SU-DHL-6 (cell line): ENCODE data around the gene KLHL30.

ENCODE experiments used
- EZH2phosphoT487 ChIP-seq: fragments of 200-600 bp; sonication (generic), shearing (Covaris generic); conservative IDR thresholded peaks from 2 replicates; pipeline ENCODE4 v1.6.1; 2018; ENCODE audit warnings: mild to moderate bottlenecking, antibody characterized with exemption, low read length, moderate library complexity, mixed read lengths
- TF ChIP-seq, protein P1 (sequence below): fragments of 200-600 bp; sonication (generic); IDR thresholded peaks from one replicate; pipeline ENCODE4 v1.5.1; 2017; ENCODE audit warnings: antibody characterized with exemption, mild to moderate bottlenecking, low read length, moderate library complexity; ENCODE audit not compliant: insufficient read depth, poor library complexity, severe bottlenecking

- TF ChIP-seq, protein P1, sequence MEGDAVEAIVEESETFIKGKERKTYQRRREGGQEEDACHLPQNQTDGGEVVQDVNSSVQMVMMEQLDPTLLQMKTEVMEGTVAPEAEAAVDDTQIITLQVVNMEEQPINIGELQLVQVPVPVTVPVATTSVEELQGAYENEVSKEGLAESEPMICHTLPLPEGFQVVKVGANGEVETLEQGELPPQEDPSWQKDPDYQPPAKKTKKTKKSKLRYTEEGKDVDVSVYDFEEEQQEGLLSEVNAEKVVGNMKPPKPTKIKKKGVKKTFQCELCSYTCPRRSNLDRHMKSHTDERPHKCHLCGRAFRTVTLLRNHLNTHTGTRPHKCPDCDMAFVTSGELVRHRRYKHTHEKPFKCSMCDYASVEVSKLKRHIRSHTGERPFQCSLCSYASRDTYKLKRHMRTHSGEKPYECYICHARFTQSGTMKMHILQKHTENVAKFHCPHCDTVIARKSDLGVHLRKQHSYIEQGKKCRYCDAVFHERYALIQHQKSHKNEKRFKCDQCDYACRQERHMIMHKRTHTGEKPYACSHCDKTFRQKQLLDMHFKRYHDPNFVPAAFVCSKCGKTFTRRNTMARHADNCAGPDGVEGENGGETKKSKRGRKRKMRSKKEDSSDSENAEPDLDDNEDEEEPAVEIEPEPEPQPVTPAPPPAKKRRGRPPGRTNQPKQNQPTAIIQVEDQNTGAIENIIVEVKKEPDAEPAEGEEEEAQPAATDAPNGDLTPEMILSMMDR: no peak
- no peak for TF ChIP-seq EZH2phosphoT487
These were observed 23.4 kb upstream of the KLHL30 start for GRCh38 chr2:238114851-238115660.
